Embryonic facial prominence (tissue), 1 donor: Measurements from ENCODE around the gene KANSL2.
"Not testable (repeated sequence)": the region's sequence is repeated elsewhere in the genome, so short reads cannot be mapped to it uniquely, and the experiment has no call there.

Source experiments
- DNase-seq: peaks from one replicate; pipeline ENCODE4 v3.0.0-alpha.2; 2016; ENCODE audit errors: extremely low spot score

KANSL2 gene, protein sequence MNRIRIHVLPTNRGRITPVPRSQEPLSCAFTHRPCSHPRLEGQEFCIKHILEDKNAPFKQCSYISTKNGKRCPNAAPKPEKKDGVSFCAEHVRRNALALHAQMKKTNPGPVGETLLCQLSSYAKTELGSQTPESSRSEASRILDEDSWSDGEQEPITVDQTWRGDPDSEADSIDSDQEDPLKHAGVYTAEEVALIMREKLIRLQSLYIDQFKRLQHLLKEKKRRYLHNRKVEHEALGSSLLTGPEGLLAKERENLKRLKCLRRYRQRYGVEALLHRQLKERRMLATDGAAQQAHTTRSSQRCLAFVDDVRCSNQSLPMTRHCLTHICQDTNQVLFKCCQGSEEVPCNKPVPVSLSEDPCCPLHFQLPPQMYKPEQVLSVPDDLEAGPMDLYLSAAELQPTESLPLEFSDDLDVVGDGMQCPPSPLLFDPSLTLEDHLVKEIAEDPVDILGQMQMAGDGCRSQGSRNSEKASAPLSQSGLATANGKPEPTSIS

GRCh38 chr12:48681710-48682532, at the start of gene KANSL2:
Gene KANSL2, minus strand, starts transcription at chr12:48682238. Its CDS starts 606 bp downstream, at chr12:48681632.
- DNase-seq: peak; percentile 98

DNA sequence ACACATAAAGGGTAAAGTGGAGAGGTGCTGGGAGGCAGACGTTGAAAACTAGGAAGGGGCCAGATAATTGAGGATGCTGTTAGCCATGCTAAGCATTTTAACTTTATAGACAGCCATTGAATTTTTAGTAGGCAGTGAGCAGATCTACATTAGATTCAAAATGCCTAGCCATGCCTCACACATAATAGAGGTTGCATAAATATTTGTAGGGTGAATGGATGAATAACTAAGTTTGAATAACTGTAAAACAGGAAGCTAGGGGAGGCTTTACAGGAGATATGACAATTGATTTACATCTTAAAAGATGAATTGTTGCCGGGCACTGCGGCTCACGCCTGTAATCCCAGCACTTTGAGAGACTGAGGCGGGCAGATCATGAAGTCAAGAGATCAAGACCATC, 46.8 kb upstream of the KANSL2 start:
- no peak for DNase-seq

GRCh38 chr12:48720737-48721136, 38.7 kb upstream of the KANSL2 start:
- not testable (repeated sequence) for DNase-seq

DNA sequence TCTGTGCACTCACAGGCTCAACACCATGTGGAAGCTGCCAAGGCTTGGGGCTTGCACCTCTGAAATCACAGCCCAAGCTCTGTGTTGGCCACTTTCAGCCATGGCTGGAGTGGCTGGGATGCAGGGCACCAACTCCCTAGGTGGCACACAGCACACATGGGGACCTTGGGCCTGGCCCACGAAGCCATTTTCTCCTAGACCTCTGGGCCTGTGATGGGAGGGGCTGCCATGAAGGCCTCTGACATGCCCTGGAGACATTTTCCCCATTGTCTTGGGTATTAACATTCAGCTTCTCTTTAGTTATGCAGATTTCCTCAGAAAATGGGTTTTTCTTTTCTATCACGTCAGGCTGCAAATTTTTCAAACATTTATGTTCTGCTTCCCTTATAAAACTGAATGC, 38.1 kb upstream of the KANSL2 start:
- DNase-seq: not testable (repeated sequence)

GRCh38 chr12:48719002-48719401, 37.0 kb upstream of the KANSL2 start:
- not testable (repeated sequence) for DNase-seq

DNA sequence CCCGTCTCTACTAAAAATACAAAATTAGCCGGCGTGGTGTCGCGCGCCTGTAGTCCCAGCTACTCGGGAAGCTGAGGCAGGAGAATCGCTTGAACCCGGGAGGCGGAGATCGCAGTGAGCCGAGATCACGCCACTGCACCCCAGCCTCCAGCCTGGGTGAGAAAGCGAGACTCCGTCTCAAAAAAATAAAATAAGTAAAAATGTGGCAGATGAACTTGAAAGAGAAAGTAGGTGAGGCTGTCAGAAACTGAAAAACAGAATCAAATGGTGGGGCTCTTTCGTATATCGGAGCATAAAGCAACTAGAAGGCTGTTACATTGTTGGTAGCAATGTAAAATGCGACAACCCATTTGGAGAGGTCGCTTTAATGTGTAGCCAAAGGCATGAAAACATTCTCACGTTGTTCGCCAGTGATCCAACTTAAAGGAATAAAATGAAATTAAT, 35.2 kb upstream of the KANSL2 start:
- DNase-seq: no peak

GRCh38 chr12:48716493-48717251, 34.6 kb upstream of the KANSL2 start, which contains the start of gene CCNT1:
Gene CCNT1, minus strand, starts transcription at chr12:48716707. Its CDS starts 32 bp downstream, at chr12:48716675.
- peak; percentile 98 for DNase-seq

DNA sequence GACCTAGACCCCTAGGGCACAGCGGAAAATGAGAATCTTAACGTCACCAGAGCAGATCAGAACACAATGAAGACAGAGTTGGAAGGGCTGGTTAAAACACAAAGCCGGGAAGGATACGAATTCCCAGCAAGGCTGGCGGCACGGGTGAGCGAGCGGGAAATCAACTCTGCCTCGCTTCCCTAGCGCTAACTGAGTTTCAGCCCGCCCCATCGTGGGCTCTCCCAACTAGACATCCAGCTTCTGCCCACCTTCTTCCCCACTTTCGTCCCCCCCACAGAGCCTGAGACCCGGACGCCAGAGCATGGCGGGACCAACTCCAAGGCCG, 34.1 kb upstream of the KANSL2 start:
- DNase-seq: no peak

DNA sequence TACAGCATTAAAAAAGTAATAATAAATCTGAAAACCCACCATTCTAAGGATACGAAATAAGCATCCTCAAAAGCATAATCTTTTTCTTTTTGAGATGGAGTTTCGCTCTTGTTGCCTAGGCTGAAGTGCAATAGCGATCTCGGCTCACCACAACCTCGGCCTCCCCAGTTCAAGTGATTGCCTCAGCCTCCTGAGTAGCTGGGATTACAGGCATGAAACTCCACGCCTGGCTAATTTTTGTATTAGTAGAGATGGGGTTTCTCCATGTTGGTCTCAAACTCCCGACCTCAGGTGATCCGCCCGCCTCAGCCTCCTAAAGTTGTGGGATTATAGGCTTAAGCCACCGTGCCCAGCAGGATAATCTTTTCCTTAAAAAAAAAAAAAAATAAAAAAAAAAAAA, 30.2 kb upstream of the KANSL2 start:
- no peak for DNase-seq

DNA sequence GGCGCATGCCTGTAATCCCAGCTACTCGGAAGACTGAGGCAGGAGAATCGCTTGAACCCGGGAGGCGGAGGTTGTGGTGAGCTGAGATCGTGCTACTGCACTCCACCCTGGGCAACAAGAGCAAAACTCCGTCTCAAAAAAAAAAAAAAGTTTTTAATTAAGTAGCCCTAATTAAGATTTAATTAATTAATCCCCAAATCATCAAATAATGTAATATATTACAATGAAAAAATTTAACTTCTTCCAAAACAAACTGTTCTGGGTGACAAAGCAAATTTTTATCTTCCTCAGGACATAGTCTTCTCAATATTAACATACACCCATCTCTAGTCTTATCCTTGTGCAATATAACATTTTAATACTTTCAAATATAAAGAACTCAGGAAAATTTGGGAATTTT, 16.8 kb upstream of the KANSL2 start:
- DNase-seq: not testable (repeated sequence)

GRCh38 chr12:48696626-48697025, 14.6 kb upstream of the KANSL2 start:
- no peak for DNase-seq

DNA sequence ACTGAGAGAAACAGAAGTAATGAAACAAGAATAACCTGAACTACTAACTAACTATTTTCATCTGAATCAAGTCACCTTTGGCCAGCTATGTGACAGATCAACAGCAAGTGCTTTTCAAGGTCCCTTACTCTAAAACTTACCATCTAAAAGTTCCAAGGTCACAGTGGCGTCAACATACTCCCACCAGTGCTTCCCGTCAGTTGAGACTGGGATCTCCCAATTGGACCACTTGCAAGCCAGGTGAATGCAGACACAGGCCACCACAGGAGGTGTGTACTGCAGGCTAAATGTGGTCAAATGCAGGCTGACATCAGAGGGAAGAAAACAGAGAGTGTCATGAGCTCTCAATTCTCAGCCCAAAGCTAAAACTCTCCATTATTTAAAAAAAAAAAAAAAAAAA, 13.8 kb upstream of the KANSL2 start:
- no peak for DNase-seq

- DNase-seq: no peak
Measured at GRCh38 chr12:48694038-48694437, 12.0 kb upstream of the KANSL2 start.

DNA sequence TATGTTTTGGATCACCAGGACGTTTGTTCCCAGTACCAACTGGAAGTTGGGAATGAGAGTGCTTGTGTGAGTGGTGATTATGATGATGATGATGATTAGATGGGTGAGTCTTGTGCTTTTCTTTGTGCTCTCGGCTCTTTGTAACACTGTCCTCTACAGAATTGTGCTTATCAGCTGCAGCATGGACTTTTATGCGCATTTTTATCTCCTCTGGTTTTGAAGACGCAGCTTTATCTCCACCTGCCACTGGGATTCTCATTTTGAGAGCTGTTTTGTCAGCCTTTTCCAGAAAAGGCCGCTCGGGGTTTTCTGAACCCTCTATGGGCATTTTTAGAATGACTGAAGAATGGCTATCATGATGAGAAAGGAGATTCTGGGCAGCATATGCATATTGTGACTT, 11.5 kb upstream of the KANSL2 start:
- DNase-seq: no peak

DNA sequence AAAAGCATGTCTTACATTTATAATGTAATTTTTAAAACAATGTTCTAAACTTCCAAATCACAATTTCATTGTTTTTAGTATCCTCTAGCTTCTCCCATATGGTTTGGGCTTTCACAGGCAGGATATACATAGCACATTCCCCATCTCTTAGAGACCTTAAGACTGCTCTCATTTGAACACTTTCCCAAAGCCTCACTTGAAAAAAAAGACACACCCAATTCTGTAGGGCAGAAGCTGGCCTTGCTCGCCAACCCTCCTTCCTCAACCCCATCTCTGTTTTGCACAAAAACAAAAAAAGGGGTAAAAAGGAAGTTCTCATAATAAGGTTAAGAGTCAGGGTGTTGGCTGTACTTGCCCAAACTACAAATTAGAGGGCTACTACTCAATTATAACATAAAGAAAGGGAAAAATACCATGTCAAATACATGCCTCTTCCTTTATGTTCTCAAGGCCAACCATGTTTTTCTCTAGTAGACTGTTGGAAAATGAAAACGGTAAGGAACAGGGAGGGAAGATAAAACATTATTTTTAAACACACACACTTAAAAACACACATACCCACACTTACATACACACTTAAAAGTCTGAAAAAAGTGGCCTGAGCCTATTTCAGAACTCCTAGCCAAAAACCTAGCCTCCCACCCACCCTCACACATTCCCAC, 9.9 kb upstream of the KANSL2 start:
- DNase-seq: no peak

GRCh38 chr12:48690990-48691389, 9.0 kb upstream of the KANSL2 start:
- no peak for DNase-seq

DNA sequence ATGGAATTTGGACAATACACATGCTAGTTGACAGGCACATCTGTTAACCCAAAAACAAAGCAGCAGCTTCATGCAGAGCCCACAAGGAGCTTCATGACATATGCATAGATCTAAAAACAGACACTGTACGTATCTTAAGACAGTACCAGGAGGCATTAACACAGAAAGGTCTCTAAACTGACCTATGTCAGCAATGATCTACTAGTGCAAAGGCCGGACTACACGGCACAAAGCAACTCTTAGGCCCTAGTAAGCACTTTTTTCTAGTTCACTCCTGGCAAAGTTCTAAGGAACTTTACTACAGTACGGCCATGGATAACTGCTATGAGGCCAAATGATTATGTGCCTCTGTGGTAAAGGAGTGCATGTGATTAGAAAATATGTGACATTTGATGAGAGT, 8.4 kb upstream of the KANSL2 start:
- no peak for DNase-seq

GRCh38 chr12:48688836-48689235, 6.8 kb upstream of the KANSL2 start:
- no peak for DNase-seq

DNA sequence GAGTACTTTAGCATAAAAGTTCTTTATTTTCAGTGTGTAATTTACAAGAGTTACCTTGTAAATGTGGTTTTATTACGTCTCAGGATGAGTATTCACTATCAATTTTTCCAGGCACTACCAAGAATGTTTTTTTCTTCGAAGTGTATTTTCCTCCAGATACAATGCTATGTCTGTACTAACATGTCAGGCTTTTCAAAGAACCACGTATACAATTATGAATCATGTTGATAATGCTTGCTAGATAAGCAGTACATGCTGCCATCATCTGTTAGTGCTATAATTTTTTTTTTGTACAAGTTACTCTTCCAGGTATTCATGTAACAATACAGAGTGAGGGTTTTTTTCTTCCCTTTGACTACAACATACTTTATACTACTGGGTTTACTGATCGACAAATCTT, 5.6 kb upstream of the KANSL2 start:
- no peak for DNase-seq

DNA sequence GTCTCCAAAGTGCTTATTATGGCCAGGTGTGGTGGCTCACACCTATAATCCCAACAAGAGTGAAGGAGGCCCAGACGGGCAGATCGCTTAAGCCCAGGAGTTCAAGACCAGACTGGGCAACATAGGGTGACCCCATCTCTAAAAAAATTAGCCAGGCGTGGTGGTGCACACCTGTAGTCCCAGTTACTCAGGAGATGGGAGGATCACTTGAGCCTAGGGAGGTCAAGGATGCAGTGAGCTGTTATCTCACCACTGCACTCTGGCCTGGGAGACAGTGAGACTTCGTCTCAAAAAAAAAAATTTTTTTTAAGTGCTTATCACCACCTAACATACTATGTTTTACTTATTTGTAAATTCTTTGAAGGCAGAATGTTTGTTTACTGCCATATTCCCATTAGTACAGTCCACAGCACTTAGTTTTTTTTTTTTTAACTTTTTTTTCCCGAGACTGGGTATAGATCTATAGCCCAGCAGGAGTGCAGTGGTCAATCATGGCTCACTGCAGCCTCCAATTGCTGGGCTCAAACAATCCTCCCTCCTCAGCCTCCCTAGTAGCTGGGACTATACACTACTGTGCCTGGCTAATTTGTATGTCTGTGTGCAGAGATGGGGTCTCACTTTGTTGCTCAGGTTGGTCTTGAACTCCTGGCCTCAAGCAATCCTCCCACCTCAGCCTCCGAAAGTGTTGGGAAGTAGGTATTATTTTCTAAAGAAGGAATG, 4.7 kb upstream of the KANSL2 start:
- DNase-seq: no peak
